Thymus (tissue), 11 donors: ENCODE measurements around the gene MARCHF2. TPM values are rescaled to one million over a fixed set of nuclear protein-coding genes. Genes with fewer than 3 reads are reported as not detected.

Source experiments
- DNase-seq, 9 donors: peaks; one replicate each; pipeline ENCODE4 v3.0.0-alpha.2; 2013; ENCODE audit warnings: low spot score in 9 of 9, low read depth in 6 of 9, missing footprints in 1 of 9
- H3K27ac ChIP-seq, 2 donors: one replicate each; pipeline ENCODE4 v1.5.1; 2013; ENCODE audit warnings: control low read depth in 1 of 2, low read depth in 1 of 2, low read length in 1 of 2, mild to moderate bottlenecking in 1 of 2, moderate library complexity in 1 of 2
- H3K27me3 ChIP-seq, 2 donors: one replicate each; pipeline ENCODE4 v1.5.1; 2013; ENCODE audit warnings: low read length in 1 of 2; ENCODE audit not compliant: control insufficient read depth in 2 of 2, insufficient read depth in 1 of 2
- H3K36me3 ChIP-seq, 2 donors: one replicate each; pipeline ENCODE4 v1.5.1; 2013; ENCODE audit warnings: low read length in 1 of 2, mild to moderate bottlenecking in 1 of 2, moderate library complexity in 1 of 2; ENCODE audit not compliant: control insufficient read depth in 2 of 2, insufficient read depth in 2 of 2
- H3K4me1 ChIP-seq, 2 donors: one replicate each; pipeline ENCODE4 v1.5.1; 2013; ENCODE audit warnings: low read length in 2 of 2; ENCODE audit not compliant: control insufficient read depth in 2 of 2, insufficient read depth in 2 of 2
- H3K4me3 ChIP-seq, 2 donors: one replicate each; pipeline ENCODE4 v1.5.1; 2013; ENCODE audit warnings: low read length in 2 of 2, control low read depth in 1 of 2, mild to moderate bottlenecking in 1 of 2
- H3K9me3 ChIP-seq, 2 donors: one replicate each; pipeline ENCODE4 v1.5.1; 2013; ENCODE audit warnings: low read length in 1 of 2, mild to moderate bottlenecking in 1 of 2; ENCODE audit not compliant: control insufficient read depth in 2 of 2, insufficient read depth in 1 of 2
- WGBS: extraction: QIAGEN DNeasy Blood & Tissue Kit; methylation state at CpG from one replicate; pipeline ENCODE4 v1.1.7; 2013; 5-methylcytosine and 5-hydroxymethylcytosine counted together
- polyA plus RNA-seq: library from polyadenylated mRNA; stranded (reverse); fragments of 200-250 nt; gene quantifications from one replicate; pipeline ENCODE4 v1.2.3, GENCODE V29; 2013
- total RNA-seq: library from RNA; stranded (reverse); fragments of 120-200 nt; gene quantifications from one replicate; pipeline ENCODE4 v1.2.4, GENCODE V29; 2013
- donor health status: healthy.

Gene MARCHF2
- total and polyA plus RNA-seq, 2 donors: 24.5 to 30.7 TPM

DNA sequence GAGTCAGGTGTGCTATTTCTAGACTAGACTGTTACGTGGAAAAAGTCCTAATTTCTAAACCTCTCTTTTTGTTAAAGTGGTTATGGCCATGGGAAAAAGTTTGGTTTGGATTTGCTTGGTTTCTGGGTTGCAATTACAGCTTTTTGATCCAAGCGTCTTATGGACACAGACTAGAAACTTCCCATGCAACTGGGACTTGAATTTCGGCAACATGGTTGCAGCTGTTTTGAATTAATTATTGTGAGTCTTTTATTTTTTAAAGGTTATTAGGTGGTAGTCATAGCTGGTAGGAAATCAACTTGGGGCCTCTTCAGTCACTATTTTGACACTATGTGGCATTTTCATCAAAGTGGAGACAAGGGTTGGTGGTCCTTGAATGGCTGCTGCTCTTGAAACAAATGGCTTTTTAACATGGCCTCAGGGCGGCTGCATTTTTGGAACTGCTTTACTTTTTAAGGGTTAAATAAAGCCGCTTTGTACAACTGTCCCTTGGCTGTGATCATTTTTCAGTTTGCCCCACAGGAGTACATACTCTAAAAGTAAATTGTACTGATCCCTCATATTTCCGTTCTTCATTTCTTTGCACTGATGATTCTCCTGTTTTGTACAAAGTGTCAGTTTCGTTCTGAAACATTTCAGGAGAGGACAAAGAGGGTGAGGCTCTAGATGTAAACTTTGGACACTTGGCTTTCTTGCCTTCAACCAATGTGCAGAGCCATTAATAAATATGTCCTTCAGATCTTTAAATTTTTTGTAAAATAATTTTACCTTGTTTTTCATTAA is 47.6 kb downstream of the MARCHF2 start:
- DNase-seq: no peak
- H3K4me3 ChIP-seq: no peak overlapping the region
- no peaks in the 10 kb centered on the region for H3K9me3 ChIP-seq
- H3K27ac ChIP-seq: no peak overlapping the region
- no peaks in the 10 kb centered on the region for H3K27me3 ChIP-seq
- peaks cover 0 to 2% of the 10 kb centered on the region in 2 donors for H3K4me1 ChIP-seq
- WGBS: 94% methylated on average over 7 of the region's 7 CpGs
- H3K36me3 ChIP-seq: peaks cover 52 to 98% of the 10 kb centered on the region in 2 donors

DNA sequence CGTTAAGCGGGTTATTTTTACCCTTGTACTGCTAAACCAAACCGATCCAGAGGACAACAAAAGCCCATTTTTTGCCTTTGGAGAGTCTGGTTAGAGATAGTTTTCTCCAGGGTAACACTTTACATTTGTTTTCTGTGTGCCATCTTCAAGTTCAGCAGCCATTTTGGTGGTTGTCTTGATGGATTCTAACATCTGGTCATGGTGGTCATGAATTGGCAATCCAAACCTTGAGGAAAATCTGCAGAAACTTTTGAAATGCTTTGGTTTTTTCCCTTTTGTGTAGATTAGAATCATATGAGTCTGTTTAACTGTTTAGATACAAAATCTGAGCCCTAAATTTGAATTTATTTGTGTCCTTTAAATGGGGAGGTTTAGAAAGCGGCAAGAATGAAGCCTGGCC is 48.3 kb downstream of the MARCHF2 start:
- H3K36me3 ChIP-seq: peaks cover 50 to 98% of the 10 kb centered on the region in 2 donors
- H3K27ac ChIP-seq: no peak overlapping the region
- no peak overlapping the region for H3K4me3 ChIP-seq
- DNase-seq: no peak
- no peaks in the 10 kb centered on the region for H3K4me1 ChIP-seq
- H3K27me3 ChIP-seq: no peaks in the 10 kb centered on the region
- 95% methylated on average over 4 of the region's 4 CpGs for WGBS
- no peaks in the 10 kb centered on the region for H3K9me3 ChIP-seq

GRCh38 chr19:8461891-8462290 is 48.8 kb downstream of the MARCHF2 start:
- Histone ChIP-seq H3K9me3 (no peaks in the 10 kb centered on the region), H3K27me3 (no peaks in the 10 kb centered on the region), H3K27ac (no peak overlapping the region), H3K4me1 (no peaks in the 10 kb centered on the region), H3K4me3 (no peak overlapping the region), H3K36me3 (peaks cover 50 to 98% of the 10 kb centered on the region in 2 donors)
- no peak for DNase-seq
- 98% methylated on average over 14 of the region's 14 CpGs for WGBS

- WGBS: 94% methylated on average over 5 of the region's 5 CpGs
- Histone ChIP-seq H3K9me3 (no peaks in the 10 kb centered on the region), H3K27me3 (no peaks in the 10 kb centered on the region), H3K4me3 (no peak overlapping the region), H3K27ac (no peak overlapping the region), H3K36me3 (peaks cover 52 to 98% of the 10 kb centered on the region in 2 donors), H3K4me1 (no peaks in the 10 kb centered on the region)
- DNase-seq: no peak
Observed at GRCh38 chr19:8462571-8462970, 49.5 kb downstream of the MARCHF2 start.

GRCh38 chr19:8463365-8463764 is 50.3 kb downstream of the MARCHF2 start:
- H3K4me1 ChIP-seq: peaks cover 0 to under 1% of the 10 kb centered on the region in 2 donors
- no peak overlapping the region for H3K27ac ChIP-seq
- no peak overlapping the region for H3K4me3 ChIP-seq
- DNase-seq: no peak
- H3K36me3 ChIP-seq: peaks cover 60 to 98% of the 10 kb centered on the region in 2 donors
- H3K27me3 ChIP-seq: no peaks in the 10 kb centered on the region
- H3K9me3 ChIP-seq: no peaks in the 10 kb centered on the region
- WGBS: 97% methylated on average over 8 of the region's 8 CpGs

GRCh38 chr19:8466018-8466417 is 52.9 kb downstream of the MARCHF2 start:
- H3K27ac ChIP-seq: no peak overlapping the region
- no peak overlapping the region for H3K4me3 ChIP-seq
- no peak for DNase-seq
- WGBS: 97% methylated on average over 4 of the region's 4 CpGs
- H3K9me3 ChIP-seq: no peaks in the 10 kb centered on the region
- H3K36me3 ChIP-seq: peaks cover 81 to 100% of the 10 kb centered on the region in 2 donors
- peaks cover 0 to 12% of the 10 kb centered on the region in 2 donors for H3K4me1 ChIP-seq
- no peaks in the 10 kb centered on the region for H3K27me3 ChIP-seq

DNA sequence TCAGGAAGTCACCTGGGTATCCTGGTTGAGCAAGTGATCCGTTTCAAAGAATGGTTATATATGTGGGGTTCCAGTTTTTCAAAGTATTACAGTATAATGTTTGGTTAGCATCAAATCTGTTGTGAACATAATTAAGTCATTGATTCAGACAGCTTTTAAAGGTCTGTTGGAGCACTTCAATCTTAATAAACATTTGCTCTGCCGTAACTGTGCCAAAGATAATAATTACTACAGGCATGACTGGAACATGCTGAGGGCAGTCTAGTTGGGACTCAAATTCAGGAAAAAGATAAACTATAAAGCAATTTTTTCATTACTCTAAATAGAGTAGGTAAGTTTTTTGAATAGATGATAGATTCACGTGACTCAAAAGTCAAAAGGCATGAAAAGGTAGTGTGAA is 55.0 kb downstream of the MARCHF2 start:
- no peak for DNase-seq
- Histone ChIP-seq H3K4me1 (peaks cover 0 to 12% of the 10 kb centered on the region in 2 donors), H3K36me3 (peaks cover 93 to 100% of the 10 kb centered on the region in 2 donors), H3K9me3 (no peaks in the 10 kb centered on the region), H3K4me3 (no peak overlapping the region), H3K27me3 (no peaks in the 10 kb centered on the region), H3K27ac (no peak overlapping the region)
- WGBS: 97% methylated on average over 3 of the region's 3 CpGs

GRCh38 chr19:8468761-8469373 is 55.8 kb downstream of the MARCHF2 start:
- Histone ChIP-seq H3K27me3 (no peaks in the 10 kb centered on the region), H3K4me3 (no peak overlapping the region), H3K27ac (no peak overlapping the region), H3K36me3 (peaks cover 90 to 97% of the 10 kb centered on the region in 2 donors), H3K9me3 (no peaks in the 10 kb centered on the region), H3K4me1 (peaks cover 0 to 12% of the 10 kb centered on the region in 2 donors)
- no peak for DNase-seq
- 88% methylated on average over 8 of the region's 8 CpGs for WGBS

DNA sequence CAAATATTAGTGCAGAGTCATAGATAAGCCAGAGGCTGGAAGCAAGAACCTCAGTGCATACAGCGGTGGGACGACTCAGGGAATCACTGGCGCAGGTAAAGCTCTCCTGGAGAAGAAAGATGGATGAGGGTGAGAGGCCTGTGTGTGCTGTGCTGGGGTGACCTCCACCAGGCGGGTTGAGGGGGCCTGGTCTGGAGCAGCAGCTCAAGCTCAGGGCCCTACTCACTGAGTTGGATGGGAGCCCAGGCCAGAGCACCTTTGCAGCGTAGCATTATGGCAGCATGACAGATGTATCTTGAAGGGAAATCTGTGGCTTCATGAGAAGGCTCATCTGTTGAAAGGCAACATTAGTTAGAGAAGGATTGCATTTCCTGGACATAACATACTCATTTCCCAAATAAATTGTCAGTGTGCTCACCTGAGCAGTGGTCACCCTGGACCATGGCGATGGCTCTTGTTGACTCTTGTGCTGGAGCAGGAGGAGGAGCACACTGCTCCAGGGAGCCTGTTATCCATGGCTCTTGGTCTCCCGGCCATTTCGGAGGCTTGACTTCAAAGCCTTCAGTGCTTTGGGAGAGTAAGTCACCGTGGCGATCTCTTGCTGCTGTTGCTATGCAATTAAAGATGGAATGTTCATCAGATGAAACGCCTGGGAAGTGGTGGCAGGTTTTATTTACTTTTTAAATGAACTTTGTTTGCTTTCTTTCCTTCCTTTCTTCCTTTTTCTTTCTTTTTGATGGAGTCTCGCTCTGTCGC is 56.7 kb downstream of the MARCHF2 start:
- Histone ChIP-seq H3K4me3 (no peak overlapping the region), H3K36me3 (peaks cover 95 to 97% of the 10 kb centered on the region in 2 donors), H3K4me1 (peaks cover 0 to 12% of the 10 kb centered on the region in 2 donors), H3K27ac (no peak overlapping the region), H3K9me3 (no peaks in the 10 kb centered on the region), H3K27me3 (no peaks in the 10 kb centered on the region)
- WGBS: 98% methylated on average over 13 of the region's 13 CpGs
- no peak for DNase-seq
